HG02759 (cell line): ENCODE measurements around the gene THNSL1.

Source experiments
- ATAC-seq: cut with Tn5 transposase; IDR thresholded peaks from one replicate; pipeline ENCODE4 v1.9.1; 2021; ENCODE audit warnings: mild to moderate bottlenecking, moderate library complexity; ENCODE audit not compliant: unreplicated experiment

The THNSL1 gene

DNA sequence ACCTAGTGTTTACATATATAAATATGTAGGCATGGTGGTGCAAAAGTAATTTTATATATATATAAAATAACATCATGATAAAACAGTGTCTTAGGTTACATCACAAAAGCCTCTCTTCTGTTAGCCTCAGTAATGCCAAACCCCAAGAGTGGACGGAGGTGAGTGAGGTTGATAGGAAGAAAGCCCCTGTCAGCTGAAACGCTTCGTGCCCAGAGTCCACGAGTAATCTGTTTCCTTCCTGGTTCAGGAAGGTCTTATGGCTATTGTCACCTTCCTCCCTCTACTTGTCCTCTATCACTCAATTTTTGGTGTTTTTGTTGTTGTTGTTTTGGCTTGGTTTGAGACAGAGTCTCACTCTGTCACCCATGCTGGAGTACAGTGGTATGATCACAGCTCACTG is 41.5 kb downstream of the THNSL1 start:
- ATAC-seq, result no peak

GRCh38 chr10:25059990-25060389 is 43.6 kb downstream of the THNSL1 start:
- ATAC-seq, result no peak

- ATAC-seq, result no peak
Observed at GRCh38 chr10:25061125-25061524, 44.7 kb downstream of the THNSL1 start.

- no peak for ATAC-seq
Observed at GRCh38 chr10:25061711-25062449, 45.5 kb downstream of the THNSL1 start.

GRCh38 chr10:25063157-25063556 is 46.7 kb downstream of the THNSL1 start:
- no peak for ATAC-seq

DNA sequence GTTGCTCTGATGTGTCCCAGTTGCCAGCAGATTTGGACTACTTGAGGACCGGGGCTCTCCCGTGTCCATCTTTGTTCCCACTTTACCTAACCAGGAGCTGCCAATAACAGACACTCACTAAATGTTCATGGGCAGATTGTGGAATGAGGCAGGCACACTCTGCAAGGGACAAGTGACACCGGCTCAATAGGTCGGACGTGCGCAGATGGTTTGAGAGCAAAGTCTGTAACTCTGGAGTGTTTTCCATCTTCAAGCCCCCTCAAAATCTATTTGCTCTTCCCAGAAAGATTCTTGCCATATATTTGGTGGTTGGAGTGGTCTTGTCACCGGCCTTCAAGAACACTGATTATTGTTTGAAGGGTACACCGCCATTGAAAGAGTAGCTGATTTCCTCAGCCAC is 47.2 kb downstream of the THNSL1 start:
- ATAC-seq, result no peak

DNA sequence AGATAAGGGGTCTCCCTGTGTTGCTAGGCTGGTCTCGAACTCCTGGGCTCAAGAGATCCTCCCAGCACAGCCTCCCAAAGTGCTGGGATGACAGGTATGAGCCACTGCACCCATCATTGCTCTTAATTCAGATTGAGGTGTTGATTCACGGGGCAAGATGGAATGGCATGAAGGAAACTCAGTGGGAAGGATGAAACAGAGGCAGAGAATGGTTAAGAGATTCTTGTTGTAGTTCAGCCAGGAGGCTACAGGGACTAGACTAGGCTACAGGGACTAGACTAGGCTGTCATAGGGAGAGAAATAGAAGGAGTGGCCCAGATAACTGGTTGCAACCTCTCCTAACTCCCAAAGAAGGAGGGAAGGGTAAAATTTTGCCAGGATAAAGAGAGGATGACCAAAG is 48.0 kb downstream of the THNSL1 start:
- ATAC-seq, result no peak

- ATAC-seq, result no peak
Observed at GRCh38 chr10:25065761-25066476, 49.5 kb downstream of the THNSL1 start.

DNA sequence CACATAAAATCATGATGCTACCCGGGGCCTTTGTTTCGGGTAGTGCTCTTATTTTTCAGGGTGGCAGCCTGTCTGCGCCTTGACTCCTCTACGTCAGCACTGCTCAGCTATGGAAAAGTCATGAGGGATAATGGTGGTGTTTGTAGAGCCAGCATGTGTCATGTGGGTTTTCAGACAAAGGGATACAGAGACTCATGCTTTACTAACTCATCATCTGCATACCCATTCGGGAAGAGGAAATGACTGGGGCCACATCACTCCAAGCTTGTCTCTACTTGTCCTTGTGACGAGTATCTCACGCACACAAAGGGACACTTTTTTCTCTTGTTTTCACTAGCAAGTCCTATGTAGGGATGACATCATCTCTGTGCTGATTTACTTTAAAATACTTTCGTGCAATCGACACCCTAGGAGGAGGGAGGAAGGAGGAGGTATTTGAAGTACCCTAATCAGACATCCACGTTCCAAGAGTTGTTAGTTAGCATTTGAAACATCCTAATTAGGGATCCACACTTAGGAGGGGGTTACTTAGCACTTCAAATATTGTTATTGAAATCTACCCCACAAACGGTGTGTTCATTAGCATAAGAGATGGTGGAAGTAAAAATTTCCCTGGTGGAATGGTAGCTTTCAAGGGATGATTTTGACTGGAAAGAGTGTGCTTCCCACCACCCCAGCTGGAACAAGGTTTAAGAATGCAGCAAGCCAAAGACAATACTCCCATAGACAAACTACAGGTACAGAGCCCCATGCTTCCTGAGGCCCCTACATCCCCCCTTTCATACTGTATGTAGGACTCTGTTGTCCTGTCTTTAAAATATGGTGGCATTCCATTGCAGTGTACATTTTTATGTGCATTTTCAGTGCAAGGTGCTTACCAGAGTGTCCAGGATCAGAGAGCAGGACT is 52.0 kb downstream of the THNSL1 start:
- ATAC-seq, result no peak

- ATAC-seq, result no peak
Observed at GRCh38 chr10:25071227-25071626, 54.8 kb downstream of the THNSL1 start.

- no peak for ATAC-seq
Observed at GRCh38 chr10:25072786-25073185, 56.4 kb downstream of the THNSL1 start.

DNA sequence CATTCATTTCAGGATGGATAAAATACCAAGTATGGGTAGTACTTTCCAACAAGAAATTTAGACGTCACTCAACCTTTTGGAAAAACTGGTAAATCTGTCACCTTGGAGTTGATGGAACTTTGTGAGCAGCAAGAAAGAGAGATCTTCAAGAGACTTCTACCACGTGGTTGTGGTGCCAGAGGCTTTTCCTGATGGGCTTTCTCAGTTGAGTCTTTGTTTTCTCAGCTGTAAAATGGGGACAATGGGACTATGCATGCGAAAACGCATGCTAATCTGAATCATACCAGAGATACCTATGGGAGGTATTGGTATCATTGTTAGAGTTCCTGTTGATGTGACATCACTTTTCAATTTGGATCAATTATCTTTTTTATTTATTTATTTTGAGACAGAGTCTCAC is 59.4 kb downstream of the THNSL1 start:
- ATAC-seq, result no peak
